Measurements from ENCODE around the gene RNU11. TPM values are rescaled to one million over a fixed set of nuclear protein-coding genes. Genes with fewer than 3 reads are reported as not detected.
"Not testable (repeated sequence)": the region's sequence is repeated elsewhere in the genome, so short reads cannot be mapped to it uniquely, and the experiment has no call there.

RNU11 gene
- total RNA-seq, 2 experiments from 2014 or later = not detected

DNA sequence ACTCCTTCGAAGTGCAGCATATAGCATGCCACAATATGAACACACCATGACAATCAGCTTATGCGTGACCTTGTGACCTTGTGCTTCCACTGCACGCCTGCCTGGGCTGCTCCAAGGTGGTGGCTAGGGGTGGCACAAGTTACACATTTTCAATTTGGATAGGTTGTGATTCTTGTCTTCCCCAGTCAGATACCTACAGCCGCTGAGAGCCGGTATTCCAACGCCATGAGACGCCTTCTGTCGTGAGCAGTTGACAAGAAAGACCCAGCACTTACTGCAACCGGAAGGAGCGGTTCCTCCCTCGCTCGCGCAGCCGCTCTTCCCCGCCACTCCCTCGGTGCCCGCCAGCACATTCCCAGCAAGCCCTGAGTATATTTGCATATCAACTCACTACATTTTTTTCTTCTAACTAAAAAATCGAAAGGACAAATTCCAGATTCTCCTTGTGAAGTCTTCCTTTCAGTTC, 359 bp upstream of the RNU11 start:
- Histone ChIP-seq H3K79me2 (ENCODE audit: insufficient read depth, low read depth, low read length) (peaks cover 5% of the 10 kb centered on the region; the same call in 1 of the 2 replicates), H3K9me2 (ENCODE audit: insufficient read depth, low read length) (no peaks in the 10 kb centered on the region), H3K4me1 (ENCODE audit: insufficient read depth, low read length, poor library complexity, severe bottlenecking) (peaks cover 35% of the 10 kb centered on the region), H3K36me3 (ENCODE audit: insufficient read depth, low read length) (no peaks in the 10 kb centered on the region), H4K20me1 (ENCODE audit: insufficient read depth, low read length) (no peaks in the 10 kb centered on the region), H2AFZ (ENCODE audit: low read length) (peak overlapping the region; percentile 20), H3K4me3 (ENCODE audit: low read depth, low read length, poor library complexity, severe bottlenecking) (peak overlapping the region; percentile 69), H3K27ac (ENCODE audit: low read depth, low read length, poor library complexity, severe bottlenecking) (peak overlapping the region; percentile 99), H3K9me3 (ENCODE audit: low read length) (no peaks in the 10 kb centered on the region), H3K4me2 (ENCODE audit: low read length) (peak overlapping the region; percentile 100)
- intact Hi-C loops (cut with micrococcal nuclease; ENCODE audit: unreplicated experiment) = loop anchor here (1.0 to 10.0 kb wide), 3 partner anchors 20 to 573 kb away; partner anchors contain the start of genes GMEB1 and YTHDF2
- DNase-seq (ENCODE audit: low spot score) = peak; percentile 96
- BruUV-seq (replicated peaks) = no TSS peak
- CTCF ChIA-PET (ENCODE audit: unreplicated experiment) = no interaction called here
- POLR2A ChIA-PET = interaction anchor here (0.6 to 1.4 kb wide), 5 partner anchors 16 to 88 kb away, joined by 3 to 5 read pairs (median 3); partner anchors contain the start of gene YTHDF2
- TF ChIP-seq EZH2phosphoT487 (IDR thresholded peaks at IDR 0.05; ENCODE audit: borderline replicate concordance, low read depth, low read length) (no peak), CTCF (conservative IDR thresholded peaks at IDR 0.05; ENCODE audit: low read length) (no peak)

- H3K9me2 ChIP-seq (ENCODE audit: insufficient read depth, low read length); H3K27ac ChIP-seq (ENCODE audit: low read depth, low read length, poor library complexity, severe bottlenecking); DNase-seq (ENCODE audit: low spot score); BruUV-seq (replicated peaks); H3K9me3 ChIP-seq (ENCODE audit: low read length); H2AFZ ChIP-seq (ENCODE audit: low read length); H3K36me3 ChIP-seq (ENCODE audit: insufficient read depth, low read length); H3K4me3 ChIP-seq (ENCODE audit: low read depth, low read length, poor library complexity, severe bottlenecking); H3K4me2 ChIP-seq (ENCODE audit: low read length); intact Hi-C loops (cut with micrococcal nuclease; ENCODE audit: unreplicated experiment); H4K20me1 ChIP-seq (ENCODE audit: insufficient read depth, low read length); CTCF ChIA-PET (ENCODE audit: unreplicated experiment); H3K79me2 ChIP-seq (ENCODE audit: insufficient read depth, low read depth, low read length): not testable (repeated sequence)
- POLR2A ChIA-PET = interaction anchor here (0.7 kb wide), 2 partner anchors 404 to 490 kb away, joined by 3 to 8 read pairs; no protein-coding TSS in a partner anchor
- peaks cover 13% of the 10 kb centered on the region for H3K4me1 ChIP-seq (ENCODE audit: insufficient read depth, low read length, poor library complexity, severe bottlenecking)
These were observed 4.7 kb downstream of the RNU11 start for GRCh38 chr1:28653063-28653462.

DNA sequence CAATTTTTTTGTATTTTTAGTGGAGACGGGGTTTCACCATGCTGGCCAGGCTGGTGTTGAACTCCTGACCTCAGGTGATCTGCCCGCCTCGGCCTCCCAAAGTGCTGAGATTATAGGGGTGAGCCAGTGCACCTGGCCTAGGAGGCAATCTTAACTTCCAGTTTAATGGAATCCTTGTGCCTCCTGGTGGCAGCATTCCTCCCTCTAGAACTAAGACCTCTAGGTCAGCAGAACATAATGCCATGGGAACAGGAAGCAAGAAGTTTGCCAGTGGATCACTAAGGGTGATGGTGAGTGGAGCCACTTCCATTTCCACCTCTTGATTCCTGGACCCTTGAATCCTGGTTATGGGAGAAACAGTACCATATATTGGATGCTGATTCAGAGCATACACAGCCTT, 5.5 kb downstream of the RNU11 start:
- POLR2A ChIA-PET = interaction anchor here (0.7 kb wide), 1 partner anchor 405 kb away, joined by 8 read pairs; no protein-coding TSS in a partner anchor
- H4K20me1 ChIP-seq (ENCODE audit: insufficient read depth, low read length); H3K4me1 ChIP-seq (ENCODE audit: insufficient read depth, low read length, poor library complexity, severe bottlenecking); H3K4me3 ChIP-seq (ENCODE audit: low read depth, low read length, poor library complexity, severe bottlenecking); H3K36me3 ChIP-seq (ENCODE audit: insufficient read depth, low read length); BruUV-seq (replicated peaks); H3K9me2 ChIP-seq (ENCODE audit: insufficient read depth, low read length); H3K4me2 ChIP-seq (ENCODE audit: low read length); H3K9me3 ChIP-seq (ENCODE audit: low read length); H2AFZ ChIP-seq (ENCODE audit: low read length); intact Hi-C loops (cut with micrococcal nuclease; ENCODE audit: unreplicated experiment); H3K79me2 ChIP-seq (ENCODE audit: insufficient read depth, low read depth, low read length); H3K27ac ChIP-seq (ENCODE audit: low read depth, low read length, poor library complexity, severe bottlenecking); CTCF ChIA-PET (ENCODE audit: unreplicated experiment): not testable (repeated sequence)
- DNase-seq (ENCODE audit: low spot score) = peak; percentile 22
- 0 out of 2 replicates have a peak, but pooled peaks have one; percentile 28 for TF ChIP-seq CTCF (conservative IDR thresholded peaks at IDR 0.05; ENCODE audit: low read length)

- H3K4me2 ChIP-seq (ENCODE audit: low read length); H3K9me3 ChIP-seq (ENCODE audit: low read length); H3K9me2 ChIP-seq (ENCODE audit: insufficient read depth, low read length); H3K4me1 ChIP-seq (ENCODE audit: insufficient read depth, low read length, poor library complexity, severe bottlenecking); H4K20me1 ChIP-seq (ENCODE audit: insufficient read depth, low read length); H3K79me2 ChIP-seq (ENCODE audit: insufficient read depth, low read depth, low read length); BruUV-seq (replicated peaks); intact Hi-C loops (cut with micrococcal nuclease; ENCODE audit: unreplicated experiment); H3K27ac ChIP-seq (ENCODE audit: low read depth, low read length, poor library complexity, severe bottlenecking); DNase-seq (ENCODE audit: low spot score); H3K4me3 ChIP-seq (ENCODE audit: low read depth, low read length, poor library complexity, severe bottlenecking); H3K36me3 ChIP-seq (ENCODE audit: insufficient read depth, low read length); H2AFZ ChIP-seq (ENCODE audit: low read length): not testable (repeated sequence)
- ChIA-PET CTCF (ENCODE audit: unreplicated experiment) (interaction anchor here (0.5 kb wide), 1 partner anchor 359 kb away, joined by 3 read pairs; no protein-coding TSS in a partner anchor), POLR2A (interaction anchor here (0.6 to 1.0 kb wide), 2 partner anchors 13 to 316 kb away, joined by 3 to 4 read pairs; partner anchors contain the start of gene GMEB1)
These were observed 7.3 kb downstream of the RNU11 start for GRCh38 chr1:28655448-28656311.
